Hepatocyte (in vitro differentiated cells): ENCODE measurements around the gene SLC39A1. TPM values are rescaled to one million over a fixed set of nuclear protein-coding genes. Genes with fewer than 3 reads are reported as not detected.
A peak's percentile ranks its signal among the peaks of the same experiment; 100 is the strongest.

Source experiments
- DNase-seq: peaks from one replicate; pipeline ENCODE4 v3.0.0-alpha.2; 2016; ENCODE audit warnings: low spot score
- H2AFZ ChIP-seq: fragments of 200-600 bp; sonication (generic); 2 replicates; pipeline ENCODE4 v1.6.0; 2016; ENCODE audit warnings: antibody characterized with exemption, mild to moderate bottlenecking
- H3K27ac ChIP-seq: fragments of 200-600 bp; sonication (generic); 2 replicates; pipeline ENCODE4 v1.5.1; 2016; ENCODE audit warnings: mild to moderate bottlenecking
- H3K27me3 ChIP-seq: fragments of 200-600 bp; sonication (generic); 2 replicates; pipeline ENCODE4 v1.6.1; 2016
- H3K36me3 ChIP-seq: fragments of 200-600 bp; sonication (generic); replicated peaks from 2 replicates; pipeline ENCODE4 v1.5.1; 2016; ENCODE audit warnings: low read depth; ENCODE audit not compliant: insufficient read depth
- H3K4me1 ChIP-seq: fragments of 200-600 bp; sonication (generic); 2 replicates; pipeline ENCODE4 v1.5.1; 2016; ENCODE audit warnings: mild to moderate bottlenecking, moderate library complexity; ENCODE audit not compliant: insufficient read depth
- H3K4me2 ChIP-seq: fragments of 200-600 bp; sonication (generic); 2 replicates; pipeline ENCODE4 v1.6.0; 2016
- H3K4me3 ChIP-seq: fragments of 200-600 bp; sonication (generic); 2 replicates; pipeline ENCODE4 v1.5.1; 2016; ENCODE audit warnings: mild to moderate bottlenecking
- H3K79me2 ChIP-seq: fragments of 200-600 bp; sonication (generic); 2 replicates; pipeline ENCODE4 v1.6.0; 2017; ENCODE audit warnings: mild to moderate bottlenecking
- H3K9me2 ChIP-seq: fragments of 200-600 bp; sonication (generic); replicated peaks from 2 replicates; pipeline ENCODE4 v1.6.0; 2017; ENCODE audit warnings: mild to moderate bottlenecking; ENCODE audit not compliant: insufficient read depth
- H3K9me3 ChIP-seq: fragments of 200-600 bp; sonication (generic); 2 replicates; pipeline ENCODE4 v1.5.1; 2016; ENCODE audit warnings: low read depth, mild to moderate bottlenecking
- H4K20me1 ChIP-seq: fragments of 200-600 bp; sonication (generic); 2 replicates; pipeline ENCODE4 v1.6.0; 2016; ENCODE audit warnings: mild to moderate bottlenecking; ENCODE audit not compliant: insufficient read depth, poor library complexity, severe bottlenecking
- EZH2 ChIP-seq: fragments of 200-600 bp; sonication (generic); IDR thresholded peaks from 2 replicates; pipeline ENCODE4 v1.6.1; 2016; ENCODE audit warnings: antibody characterized with exemption, mild to moderate bottlenecking, borderline replicate concordance
- EZH2phosphoT487 ChIP-seq: fragments of 200-600 bp; sonication (generic); IDR thresholded peaks from one replicate; pipeline ENCODE4 v1.6.1; 2018; ENCODE audit warnings: antibody characterized with exemption, mild to moderate bottlenecking, low read depth, moderate library complexity; ENCODE audit not compliant: unreplicated experiment, severe bottlenecking
- WGBS: methylation state at CpG from one replicate; pipeline ENCODE4 v1.1.6; 2016; ENCODE audit warnings: low lambda C conversion rate; ENCODE audit errors: missing lambda C conversion rate; 5-methylcytosine and 5-hydroxymethylcytosine counted together
- polyA plus RNA-seq: library from polyadenylated mRNA; unstranded; fragments of >200 nt; fragmentation: Nextera tagmentation; extraction: Ambion mirVana; gene quantifications from 2 replicates; pipeline ENCODE4 v1.2.1, GENCODE V29; 2016
- total RNA-seq: library from RNA; depleted of rRNA; stranded (reverse); fragments of >200 nt; gene quantifications from 2 replicates; pipeline ENCODE4 v1.2.3, GENCODE V29; 2014
- TF ChIP-seq, protein P1 (sequence below): fragments of 200-600 bp; sonication (generic); IDR thresholded peaks from 2 replicates; pipeline ENCODE4 v1.5.1; 2016; ENCODE audit warnings: antibody characterized with exemption, mild to moderate bottlenecking; ENCODE audit not compliant: poor library complexity

Gene SLC39A1
- total and polyA plus RNA-seq, 2 experiments from 2014 or later, result 158 to 163 TPM

DNA sequence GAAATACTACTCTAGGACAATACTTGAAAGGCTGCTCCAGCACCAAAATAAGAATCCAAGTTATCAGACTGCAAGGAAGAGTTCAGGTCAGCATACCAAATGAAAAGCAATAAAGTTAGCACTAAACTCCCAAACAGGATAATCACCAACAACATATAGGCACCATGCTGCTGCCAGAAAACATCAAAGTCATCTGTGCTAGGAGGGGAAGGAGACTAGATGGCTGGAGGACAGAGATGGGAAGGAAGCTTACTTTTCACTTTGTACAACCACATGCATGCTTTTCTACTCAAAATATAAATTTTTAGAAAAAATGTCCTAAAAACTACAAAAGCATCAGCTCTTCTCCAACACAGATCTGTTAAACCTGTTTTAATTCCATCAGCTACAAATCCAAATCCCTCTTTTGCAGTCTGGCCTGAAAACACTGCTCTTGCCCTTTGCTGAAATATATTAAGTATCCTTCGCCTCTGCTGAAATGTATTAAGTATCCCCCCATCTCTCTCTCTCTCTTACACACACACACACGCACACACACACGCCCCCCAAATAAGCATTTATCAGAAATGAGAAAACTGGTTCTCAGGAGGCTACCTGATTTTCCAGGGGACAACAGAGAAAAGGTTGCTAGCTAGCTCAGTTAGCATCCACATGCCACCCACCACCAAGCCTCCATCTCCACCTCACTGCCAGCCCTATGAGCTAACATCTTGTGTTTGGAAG is 42.1 kb downstream of the SLC39A1 start:
- H2AFZ ChIP-seq, result no peak overlapping the region
- H3K4me1 ChIP-seq, result peaks cover 24% of the 10 kb centered on the region
- H3K27me3 ChIP-seq, result no peaks in the 10 kb centered on the region
- peak overlapping the region; percentile 51 for H3K4me3 ChIP-seq
- H3K9me3 ChIP-seq, result no peaks in the 10 kb centered on the region
- DNase-seq, result no peak
- no peaks in the 10 kb centered on the region for H3K36me3 ChIP-seq
- 34% methylated on average over 3 of the region's 3 CpGs for WGBS
- TF ChIP-seq, protein P1, sequence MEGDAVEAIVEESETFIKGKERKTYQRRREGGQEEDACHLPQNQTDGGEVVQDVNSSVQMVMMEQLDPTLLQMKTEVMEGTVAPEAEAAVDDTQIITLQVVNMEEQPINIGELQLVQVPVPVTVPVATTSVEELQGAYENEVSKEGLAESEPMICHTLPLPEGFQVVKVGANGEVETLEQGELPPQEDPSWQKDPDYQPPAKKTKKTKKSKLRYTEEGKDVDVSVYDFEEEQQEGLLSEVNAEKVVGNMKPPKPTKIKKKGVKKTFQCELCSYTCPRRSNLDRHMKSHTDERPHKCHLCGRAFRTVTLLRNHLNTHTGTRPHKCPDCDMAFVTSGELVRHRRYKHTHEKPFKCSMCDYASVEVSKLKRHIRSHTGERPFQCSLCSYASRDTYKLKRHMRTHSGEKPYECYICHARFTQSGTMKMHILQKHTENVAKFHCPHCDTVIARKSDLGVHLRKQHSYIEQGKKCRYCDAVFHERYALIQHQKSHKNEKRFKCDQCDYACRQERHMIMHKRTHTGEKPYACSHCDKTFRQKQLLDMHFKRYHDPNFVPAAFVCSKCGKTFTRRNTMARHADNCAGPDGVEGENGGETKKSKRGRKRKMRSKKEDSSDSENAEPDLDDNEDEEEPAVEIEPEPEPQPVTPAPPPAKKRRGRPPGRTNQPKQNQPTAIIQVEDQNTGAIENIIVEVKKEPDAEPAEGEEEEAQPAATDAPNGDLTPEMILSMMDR, result no peak
- TF ChIP-seq EZH2phosphoT487 (no peak), EZH2 (no peak)
- H4K20me1 ChIP-seq, result peaks cover 59% of the 10 kb centered on the region
- no peaks in the 10 kb centered on the region for H3K9me2 ChIP-seq
- H3K4me2 ChIP-seq, result peak overlapping the region; percentile 89
- H3K27ac ChIP-seq, result peak overlapping the region; percentile 94
- peaks cover 60% of the 10 kb centered on the region for H3K79me2 ChIP-seq

DNA sequence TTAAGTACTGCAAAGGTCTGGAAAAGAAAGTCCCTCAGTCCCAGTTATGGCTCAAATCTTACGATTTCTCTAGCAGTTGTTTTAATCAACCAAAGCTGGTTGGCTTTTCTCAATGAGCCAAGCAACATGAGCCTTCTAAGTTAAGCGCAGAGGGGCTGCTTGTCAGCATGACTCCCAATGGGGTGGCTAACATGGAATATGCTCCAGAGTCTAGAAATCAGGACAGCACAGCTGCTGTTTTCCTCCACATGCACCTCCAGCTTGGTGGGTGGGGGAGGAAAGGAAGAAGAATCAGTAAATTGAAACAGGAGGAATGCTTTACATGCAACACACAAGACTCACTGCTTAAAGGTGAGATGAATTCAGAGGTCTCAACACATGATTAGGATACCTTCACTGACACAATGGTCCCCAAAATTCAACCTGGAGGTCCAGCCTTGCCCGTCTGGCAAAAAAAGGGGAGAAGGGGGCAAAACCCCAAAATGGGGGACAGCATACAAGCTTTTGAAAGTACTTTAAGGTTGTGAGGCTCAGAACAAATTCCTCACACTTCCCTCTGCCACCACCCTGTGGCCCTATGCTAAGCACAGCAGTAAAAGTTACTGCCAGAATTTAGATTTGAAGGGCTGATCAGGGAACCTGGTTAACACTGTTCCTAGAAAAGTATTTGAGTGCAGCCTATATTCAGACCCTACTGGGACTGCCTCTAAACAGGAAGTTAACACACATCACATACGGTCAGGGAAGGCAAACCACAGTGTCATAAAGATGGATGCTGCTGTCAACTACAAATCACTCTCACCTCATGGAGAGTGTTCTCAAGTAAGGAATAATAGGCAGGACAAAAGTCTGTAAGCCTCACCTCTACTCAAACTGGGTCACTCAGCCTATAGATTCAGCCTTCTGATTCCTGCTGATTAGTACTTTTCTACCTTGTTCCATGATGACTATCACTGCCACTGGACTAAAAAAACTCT is 43.2 kb downstream of the SLC39A1 start:
- Histone ChIP-seq H3K4me2 (peak overlapping the region; percentile 89), H4K20me1 (peaks cover 68% of the 10 kb centered on the region), H3K4me3 (peak overlapping the region; percentile 51), H3K79me2 (peaks cover 71% of the 10 kb centered on the region), H3K27ac (no peak overlapping the region), H3K9me3 (no peaks in the 10 kb centered on the region), H2AFZ (no peak overlapping the region), H3K9me2 (no peaks in the 10 kb centered on the region), H3K27me3 (no peaks in the 10 kb centered on the region), H3K36me3 (no peaks in the 10 kb centered on the region), H3K4me1 (peaks cover 24% of the 10 kb centered on the region)
- 57% methylated on average over 4 of the region's 4 CpGs for WGBS
- TF ChIP-seq, protein P1, result peak; percentile 28
- TF ChIP-seq EZH2, result no peak
- DNase-seq, result no peak

DNA sequence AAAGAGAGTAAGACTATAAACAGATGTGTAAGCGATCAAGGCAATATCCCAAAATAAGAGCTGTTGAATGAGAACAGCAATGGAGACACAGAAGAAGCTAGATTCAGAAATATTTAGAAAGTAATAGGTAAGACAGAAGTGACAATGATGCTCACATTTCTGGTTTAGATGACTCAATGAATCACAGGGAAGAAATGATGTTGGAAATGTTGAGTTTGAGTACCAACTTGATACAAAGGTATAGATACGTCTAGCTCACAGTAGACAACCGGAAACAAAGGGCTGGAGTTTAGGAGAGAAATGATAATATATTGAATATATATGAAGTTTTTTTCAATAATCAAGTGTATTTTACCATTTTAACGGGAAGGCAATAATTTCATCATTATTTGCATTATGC is 47.0 kb downstream of the SLC39A1 start:
- no peak overlapping the region for H2AFZ ChIP-seq
- no peak overlapping the region for H3K4me2 ChIP-seq
- no peak for DNase-seq
- peaks cover 100% of the 10 kb centered on the region for H3K79me2 ChIP-seq
- no peak for TF ChIP-seq EZH2
- TF ChIP-seq, protein P1, result no peak
- TF ChIP-seq EZH2phosphoT487, result no peak
- no peaks in the 10 kb centered on the region for H3K9me3 ChIP-seq
- no peaks in the 10 kb centered on the region for H3K27me3 ChIP-seq
- no peak overlapping the region for H3K4me3 ChIP-seq
- no peak overlapping the region for H3K27ac ChIP-seq
- no peaks in the 10 kb centered on the region for H3K36me3 ChIP-seq
- H3K9me2 ChIP-seq, result no peaks in the 10 kb centered on the region
- H3K4me1 ChIP-seq, result peaks cover 18% of the 10 kb centered on the region
- WGBS, result 95% methylated on average over 4 of the region's 4 CpGs
- H4K20me1 ChIP-seq, result peaks cover 97% of the 10 kb centered on the region
